IPS-NIHi11 (cell line): ENCODE results near the gene RBM8A.

ENCODE experiments used
- DNase-seq: peaks from one replicate; pipeline ENCODE4 v3.0.0; 2012; ENCODE audit warnings: mixed read lengths, low spot score

The RBM8A gene

DNA sequence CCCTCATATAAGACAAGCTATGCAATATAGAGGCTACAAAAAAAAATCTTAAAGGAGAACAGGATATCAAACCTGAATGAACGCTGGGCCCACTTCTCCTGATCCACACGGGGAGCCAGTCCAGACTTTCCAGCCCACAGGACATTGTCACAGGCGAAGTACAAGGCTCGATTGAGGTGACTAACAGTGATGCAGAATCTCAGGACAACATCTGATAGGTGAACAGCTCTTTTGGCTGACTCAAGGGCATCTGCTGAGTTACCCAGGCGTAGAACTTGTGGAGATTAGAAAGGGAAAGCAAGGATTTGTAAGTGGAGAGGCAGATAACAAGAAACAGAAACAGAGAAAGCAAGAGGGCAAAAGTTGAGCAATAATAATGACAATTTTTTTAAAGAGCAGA is 10.5 kb downstream of the RBM8A start:
- DNase-seq: no peak

DNA sequence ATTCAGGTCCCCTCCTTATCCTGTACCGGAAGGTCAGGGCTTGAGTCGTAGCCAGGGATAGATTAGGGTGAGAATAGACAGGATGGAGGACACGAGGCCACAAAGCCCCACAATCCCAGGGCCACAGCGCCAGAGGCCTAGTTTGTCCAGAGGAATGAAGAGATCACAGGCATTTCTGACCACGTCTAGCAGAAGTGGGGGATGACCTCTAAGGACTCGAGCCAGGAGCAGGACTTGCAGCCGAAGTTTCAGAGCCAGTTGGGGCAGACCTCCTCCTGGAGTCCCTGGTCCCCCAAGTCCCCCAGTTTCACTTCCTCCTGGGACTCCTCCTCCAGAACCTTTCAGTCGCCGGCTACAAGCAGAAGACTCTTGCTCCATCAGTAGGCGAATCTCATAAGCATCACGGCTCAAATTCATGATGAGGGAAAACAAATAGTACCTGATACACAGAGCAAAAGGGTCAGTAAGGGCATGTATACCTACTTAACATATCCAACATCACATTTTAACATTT is 15.1 kb downstream of the RBM8A start:
- no peak for DNase-seq

DNA sequence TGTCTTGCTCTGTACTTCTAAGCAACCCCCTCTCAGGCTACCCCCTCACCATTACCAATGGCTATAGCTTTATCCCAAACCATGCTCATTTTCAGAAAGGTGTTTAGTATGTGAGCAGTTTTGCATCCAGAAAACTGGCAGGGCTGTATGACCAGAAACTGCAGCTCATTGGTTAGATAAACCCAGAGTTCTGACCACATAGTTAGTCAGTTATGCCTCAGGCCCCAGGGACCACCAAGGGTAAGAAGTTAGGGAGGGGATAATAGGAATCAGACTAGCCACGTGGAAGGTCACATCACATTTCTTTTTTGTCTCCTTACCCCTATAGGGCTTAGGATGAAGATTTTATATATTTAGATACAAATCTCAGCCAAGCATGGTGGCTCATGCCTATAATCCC is 18.6 kb downstream of the RBM8A start:
- DNase-seq: no peak

DNA sequence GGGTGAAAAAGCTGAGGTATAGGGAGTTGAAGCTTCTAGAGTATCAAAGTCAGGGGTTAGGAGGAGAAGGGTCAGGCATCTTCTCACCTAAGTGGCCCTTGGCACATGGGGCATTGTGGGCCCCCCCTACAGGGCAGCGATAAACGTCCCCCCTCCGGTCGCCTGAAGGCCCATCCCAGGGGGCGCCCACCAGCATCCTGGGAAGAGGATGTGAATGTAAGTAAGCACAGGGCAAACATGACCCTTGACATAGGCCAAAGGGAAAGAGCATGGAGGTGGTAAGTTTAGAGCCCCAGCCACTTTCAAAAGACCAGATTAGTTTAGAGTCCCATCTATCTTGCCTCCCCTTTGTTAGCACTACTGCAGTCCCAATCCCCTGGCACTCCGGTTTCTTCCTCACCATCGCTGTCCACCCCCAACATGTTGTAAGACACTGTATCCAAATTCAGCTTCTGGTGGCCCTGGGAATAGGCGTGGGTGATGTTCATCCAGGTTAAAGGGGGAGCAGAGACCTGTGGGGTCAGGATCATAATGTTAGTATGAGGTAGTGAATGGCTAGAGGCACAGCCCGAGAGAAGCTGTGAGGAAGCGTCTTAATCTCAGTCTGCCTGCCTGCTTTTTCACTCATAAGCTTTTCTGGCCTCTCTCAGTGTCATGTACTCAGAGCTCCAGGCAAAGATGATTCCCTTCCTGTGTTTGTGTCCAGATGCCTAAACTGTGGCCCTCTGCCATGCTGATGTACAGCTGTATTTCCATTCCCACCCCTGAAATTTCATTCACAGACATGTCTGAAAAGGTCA is 20.1 kb downstream of the RBM8A start:
- DNase-seq: no peak

DNA sequence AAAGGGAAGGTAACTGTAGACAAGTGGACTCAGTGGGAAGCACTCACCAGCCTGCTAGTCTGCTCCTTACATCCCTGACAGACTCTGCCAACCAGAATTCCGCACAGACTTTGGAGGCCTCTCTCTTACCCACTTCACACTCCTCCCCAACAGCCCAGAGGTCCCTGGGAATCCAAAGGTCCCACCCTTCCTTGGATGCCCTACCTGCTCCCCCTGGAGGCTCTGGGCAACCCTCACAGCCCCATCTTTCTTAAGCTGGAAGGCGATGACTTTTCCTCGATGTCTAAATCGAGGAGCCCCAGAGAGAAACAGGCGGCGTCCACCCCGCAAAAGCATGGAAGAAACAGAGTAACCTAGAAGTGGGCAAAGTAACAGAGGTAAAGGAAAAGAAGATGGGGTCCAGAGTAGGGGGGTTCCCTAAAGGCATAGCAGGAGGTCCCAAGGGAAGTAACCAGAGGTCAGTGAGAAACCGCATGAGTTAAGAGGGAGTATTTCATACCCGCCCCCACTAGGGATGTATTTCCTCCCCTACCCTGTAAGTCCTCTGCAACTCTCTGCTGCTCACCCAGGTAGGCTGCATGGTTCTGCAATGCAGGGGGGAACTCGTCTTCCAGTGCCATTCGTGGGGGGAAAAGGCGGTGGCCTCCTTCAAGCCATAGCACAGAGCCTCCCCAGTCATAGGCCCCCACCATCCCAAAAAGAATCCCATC is 25.8 kb downstream of the RBM8A start:
- no peak for DNase-seq

DNA sequence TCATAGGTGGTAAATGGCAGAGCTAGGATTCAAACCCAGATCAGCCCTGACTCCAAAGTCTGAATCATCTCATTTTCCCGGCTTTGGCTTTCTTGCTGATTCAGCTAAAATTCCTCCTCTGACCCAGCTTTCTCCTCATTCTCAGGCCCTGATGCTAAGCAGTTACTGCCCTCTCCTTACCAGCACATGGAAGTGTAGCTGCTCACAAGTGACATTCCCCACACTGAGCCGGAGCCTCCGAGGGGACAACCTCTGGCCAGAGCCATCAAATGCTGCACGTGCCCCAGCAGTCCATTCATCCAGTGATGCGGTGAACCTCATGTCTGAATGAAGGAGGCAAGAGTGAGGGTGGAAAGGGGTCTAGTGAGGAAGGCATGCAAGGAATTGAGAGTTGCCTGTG is 28.5 kb downstream of the RBM8A start:
- DNase-seq: no peak

DNA sequence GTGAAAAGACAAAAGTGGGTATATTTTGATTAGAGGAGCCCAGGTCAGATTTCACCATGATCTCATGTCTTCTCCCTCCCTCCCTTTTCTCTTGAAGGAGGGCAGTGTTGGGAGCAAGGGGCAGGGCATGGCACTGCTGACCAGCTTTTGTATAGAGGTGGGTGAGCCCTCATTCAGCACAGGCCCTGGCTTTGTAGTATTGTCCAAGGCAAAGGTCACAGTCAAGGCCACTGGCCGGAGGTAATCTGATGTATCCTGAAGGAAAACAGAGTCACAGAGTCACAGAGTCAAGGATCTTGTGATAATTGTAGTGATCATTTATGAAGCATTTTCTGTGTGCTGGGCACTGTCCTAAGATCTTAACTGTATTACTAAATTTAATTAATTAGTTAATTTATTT is 29.3 kb downstream of the RBM8A start:
- no peak for DNase-seq

DNA sequence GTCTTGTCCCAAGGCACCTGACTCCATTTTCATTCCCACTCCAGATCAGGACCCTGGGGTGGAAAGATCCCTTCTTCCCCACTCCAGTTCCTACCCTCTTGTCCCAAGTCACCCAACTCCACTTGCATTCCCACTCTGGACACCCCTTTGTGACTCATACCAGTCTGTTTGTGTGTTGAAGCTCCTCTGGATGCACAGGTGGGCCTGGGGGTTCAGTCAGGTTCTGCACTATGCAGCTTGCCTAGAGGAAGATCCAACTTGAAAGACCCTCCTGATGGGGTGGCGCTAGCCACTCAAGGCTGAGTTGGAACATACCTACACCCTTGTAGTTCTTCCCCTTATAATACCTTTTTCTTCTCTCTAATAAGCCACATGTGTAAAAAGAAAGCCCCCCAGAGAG is 31.8 kb downstream of the RBM8A start:
- DNase-seq: no peak

DNA sequence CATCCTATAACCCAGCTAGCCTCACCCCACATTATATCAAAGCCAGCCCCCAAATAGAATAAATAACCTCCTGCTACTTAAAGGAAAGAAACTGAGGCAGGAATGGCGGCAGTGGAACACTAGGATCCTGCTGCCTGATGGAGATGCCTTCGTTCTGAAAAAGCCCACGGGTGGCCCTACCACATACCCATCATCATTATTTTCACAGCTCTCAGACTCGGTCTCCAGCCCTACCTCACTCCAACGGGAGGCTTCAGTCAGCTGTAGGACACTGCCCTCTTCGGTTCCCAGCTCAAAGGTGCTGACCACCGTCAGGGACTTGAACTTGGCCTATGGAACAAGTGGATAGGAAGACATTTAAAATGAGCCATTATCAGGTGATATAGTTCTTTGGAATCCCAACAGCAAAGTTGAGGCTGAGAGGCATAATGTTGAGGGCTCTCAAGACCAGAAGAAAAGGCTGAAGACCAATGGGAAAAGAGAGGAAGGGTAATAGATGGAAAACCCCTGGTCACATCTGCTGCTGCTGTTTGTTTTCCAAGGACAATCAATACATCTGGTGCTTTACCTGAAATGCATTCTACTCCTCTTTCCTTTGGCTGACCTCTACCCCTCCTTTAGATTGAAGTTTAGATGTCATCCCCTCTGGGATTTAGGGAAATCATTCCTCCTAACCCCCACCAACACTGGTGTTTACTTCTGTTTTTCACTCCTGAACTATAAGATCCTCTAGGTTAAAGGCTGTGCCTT is 33.8 kb downstream of the RBM8A start:
- DNase-seq: no peak

DNA sequence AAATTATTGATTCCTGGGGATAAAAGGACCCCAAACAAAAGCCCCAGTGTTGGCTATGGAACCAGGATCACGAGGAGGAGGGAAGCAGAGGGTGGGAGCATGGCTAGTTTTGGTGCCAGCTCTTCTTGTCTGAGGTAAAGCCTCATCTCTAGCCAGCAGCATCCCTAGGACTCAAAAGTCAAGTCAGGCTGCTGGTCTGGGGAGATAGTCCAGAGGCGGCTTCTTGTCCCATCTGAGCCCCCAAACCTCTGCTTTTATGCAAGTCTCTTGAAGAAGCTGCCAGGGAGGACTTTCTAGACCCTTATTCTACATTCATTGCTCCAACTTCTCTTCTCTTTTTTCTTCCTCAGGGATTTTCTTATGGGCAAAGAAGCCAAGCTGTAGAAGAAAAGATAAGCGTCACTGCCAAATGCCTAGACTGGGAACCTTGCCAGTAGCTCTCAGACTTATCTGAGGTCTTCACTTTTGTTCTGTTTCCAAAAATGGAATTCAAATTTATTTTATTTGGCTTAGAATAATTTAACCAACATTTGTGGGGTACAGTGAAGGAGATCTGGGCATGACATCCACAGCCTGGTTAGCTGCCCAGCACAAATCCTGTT is 34.7 kb downstream of the RBM8A start:
- DNase-seq: no peak

DNA sequence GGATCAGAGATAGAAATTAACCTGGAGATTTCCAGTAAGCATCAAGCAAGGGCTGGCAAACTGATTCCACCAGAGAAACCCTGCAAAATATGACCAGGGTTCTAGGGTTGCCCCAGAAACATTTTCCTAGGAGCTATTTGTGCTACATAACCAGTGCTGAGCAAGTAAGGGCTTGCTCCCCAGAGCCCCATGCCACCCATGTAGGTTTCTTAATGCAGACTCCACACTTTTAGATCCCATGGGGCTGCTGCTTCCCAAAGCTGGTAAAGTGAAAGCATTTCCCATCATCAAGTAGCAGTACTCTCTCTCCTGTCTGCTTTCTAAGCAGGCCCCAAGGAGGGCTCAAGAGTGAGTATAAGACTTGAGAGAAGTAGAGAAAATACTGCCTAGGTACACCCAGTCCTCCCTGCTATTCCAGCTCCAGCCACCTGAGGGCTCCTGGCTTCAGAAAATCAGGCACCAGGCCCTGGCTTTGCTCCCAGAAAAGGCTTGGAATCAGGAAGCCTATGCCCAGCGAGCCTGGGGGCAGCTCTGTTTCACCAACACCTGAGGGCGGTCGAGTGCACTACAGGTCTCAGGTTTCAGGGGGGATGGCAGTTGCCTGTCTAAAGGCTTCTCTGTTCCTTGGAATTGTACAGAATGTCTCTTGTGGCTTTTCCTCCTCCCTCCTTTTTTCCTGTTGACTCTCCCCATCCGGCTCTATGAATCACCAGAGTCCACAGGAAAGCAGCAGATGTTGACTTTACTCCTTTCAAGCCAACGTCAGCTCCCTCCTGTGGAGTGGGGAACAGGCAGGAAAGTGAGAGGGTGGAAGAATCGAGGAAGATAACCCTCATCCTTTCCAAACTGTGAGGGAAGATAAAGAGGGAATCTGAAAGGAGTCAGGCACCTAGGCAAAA is 35.4 kb downstream of the RBM8A start:
- peak; percentile 98 for DNase-seq

DNA sequence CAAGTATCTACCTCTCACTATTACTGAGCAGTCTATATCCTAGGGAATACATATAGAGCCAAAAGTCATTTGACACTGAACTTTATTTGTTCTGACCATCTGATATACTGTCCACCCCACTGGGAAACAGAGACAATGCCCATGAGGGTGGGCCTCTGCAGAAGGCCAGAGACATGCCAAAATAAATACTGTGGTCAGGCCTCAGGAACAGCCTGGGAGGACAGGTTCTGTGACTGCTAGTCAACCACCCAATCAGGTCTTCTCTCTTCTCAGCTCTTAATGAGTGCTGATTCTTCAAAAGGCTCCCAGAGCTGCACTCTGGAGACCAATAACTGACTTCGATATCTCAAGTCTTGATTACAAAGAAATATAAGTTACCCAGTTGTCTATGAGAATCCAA is 36.1 kb downstream of the RBM8A start:
- no peak for DNase-seq

DNA sequence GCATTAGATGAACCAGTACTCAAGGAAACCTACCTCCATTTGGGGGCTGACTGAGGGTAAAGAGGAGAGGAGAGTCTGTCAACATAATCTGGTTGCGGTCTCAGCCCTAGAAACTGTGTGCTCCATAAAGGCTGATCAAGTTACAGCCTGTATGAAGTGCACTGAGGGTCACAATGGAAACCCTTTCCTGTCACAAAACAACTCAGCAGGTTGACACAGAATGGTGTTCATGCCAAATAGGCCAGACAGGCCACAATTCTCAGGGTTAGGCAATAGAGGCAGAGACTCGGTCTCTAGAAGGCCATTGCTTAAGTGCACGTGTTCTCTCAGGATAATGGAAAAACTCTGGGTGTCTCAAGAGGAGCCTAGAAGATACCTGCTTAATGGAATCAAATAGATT is 37.6 kb downstream of the RBM8A start:
- DNase-seq: no peak

DNA sequence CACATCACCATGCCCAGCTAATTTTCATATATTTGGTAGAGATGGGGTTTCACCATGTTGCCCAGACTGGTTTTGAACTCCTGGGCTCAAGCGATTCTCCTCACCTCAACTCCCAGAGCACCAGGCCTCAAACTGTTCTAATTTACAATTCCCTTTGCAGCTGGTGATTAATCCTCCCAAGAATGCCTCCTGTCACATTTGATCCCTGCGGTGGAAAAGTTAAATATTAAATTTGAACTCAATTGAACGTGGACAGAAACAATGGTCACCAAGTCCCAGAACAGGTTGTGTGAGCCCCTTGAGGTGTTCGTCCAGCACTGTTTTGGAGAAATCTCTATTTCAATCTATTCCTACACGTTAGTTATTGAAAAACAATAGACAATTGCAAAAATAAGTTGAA is 39.7 kb downstream of the RBM8A start:
- no peak for DNase-seq

DNA sequence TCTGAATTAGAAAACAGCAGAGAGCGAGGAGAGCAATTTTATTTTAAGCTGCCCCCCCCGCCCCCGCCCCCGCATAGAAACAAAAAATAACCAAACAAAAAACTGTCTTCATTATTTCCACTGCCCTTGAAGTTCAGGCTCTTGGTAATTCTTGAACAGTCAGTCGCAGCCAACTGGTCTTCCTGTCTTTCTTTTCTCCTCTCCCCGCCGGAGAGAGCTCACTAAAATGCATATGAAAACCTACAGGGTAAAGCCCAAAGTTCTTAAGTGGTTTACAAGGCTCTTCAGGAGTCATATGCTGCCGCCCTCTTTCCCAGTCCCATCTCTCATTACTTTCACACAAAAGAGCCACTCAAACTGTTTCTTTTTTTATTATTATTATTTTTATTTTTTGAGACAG is 40.5 kb downstream of the RBM8A start:
- DNase-seq: no peak

DNA sequence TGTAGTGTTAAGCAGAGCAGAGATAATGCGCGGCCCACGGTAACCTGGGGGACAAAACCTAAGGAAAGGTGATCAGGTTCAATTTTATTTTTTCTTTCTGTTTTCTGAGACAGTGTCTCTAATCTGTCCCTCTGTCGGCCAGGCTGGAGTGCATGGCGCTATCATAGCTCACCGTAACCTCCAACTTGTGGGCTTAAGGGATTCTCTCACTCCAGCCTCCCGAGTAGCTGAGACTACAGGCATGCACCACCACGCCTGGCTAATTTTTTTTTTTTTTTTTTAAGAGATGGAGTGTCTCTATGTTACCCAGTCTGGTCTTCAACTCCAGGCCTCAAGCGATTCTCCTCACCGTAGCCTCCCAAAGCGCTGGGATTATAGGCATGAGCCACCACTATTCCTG is 40.9 kb downstream of the RBM8A start:
- no peak for DNase-seq

DNA sequence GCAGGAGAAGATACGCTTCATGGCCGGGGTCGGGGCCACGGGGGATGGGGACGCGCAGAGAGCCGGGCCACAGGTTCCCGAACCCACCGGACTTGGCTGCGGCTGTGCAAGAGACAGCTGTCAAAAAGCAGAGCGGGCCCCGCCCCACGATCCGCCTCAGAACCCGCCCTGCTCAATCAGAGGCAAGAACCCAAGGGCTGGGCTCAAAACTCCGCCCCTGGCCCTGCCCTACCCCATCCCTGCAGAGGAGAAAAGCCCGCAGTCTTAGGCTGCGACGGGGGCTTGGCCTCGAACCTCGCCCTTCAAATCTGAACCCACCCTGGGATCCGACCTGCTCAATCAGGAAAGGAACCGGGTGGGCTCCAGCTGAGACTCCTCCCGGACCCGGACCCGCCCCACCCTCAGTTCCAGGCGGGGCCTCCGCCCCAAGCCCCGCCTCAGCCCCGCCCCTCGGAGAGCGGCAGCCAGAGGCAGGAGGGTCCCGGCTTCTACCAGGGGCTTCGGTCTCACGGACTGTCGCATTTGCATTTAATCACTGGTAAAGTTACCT is 41.5 kb downstream of the RBM8A start, which contains the start of gene ANKRD35:
ANKRD35 (minus strand) TSS at position 129 of the 550 bp plus-strand sequence; CDS start at position 21, 108 bp downstream.
- peak; percentile 96 for DNase-seq

DNA sequence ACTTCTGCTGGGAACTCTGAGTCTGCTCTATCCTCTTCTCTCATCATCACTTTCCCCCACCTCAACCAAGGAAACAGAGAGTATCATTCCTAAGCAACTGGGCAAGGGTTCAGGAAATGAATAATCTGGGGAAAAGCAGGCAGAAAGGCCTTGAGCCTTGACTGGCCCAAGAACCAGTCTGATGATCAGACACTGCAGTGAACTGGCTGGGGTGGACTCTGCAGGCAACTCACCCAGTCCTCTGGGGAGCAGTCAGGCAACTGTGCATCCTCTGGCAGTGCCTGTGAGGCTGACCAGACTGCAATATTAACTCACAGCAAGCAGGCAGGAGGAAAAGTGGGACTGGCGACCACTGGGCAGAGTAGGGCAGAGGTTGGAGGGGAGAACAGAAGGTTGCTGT is 42.6 kb downstream of the RBM8A start:
- no peak for DNase-seq

DNA sequence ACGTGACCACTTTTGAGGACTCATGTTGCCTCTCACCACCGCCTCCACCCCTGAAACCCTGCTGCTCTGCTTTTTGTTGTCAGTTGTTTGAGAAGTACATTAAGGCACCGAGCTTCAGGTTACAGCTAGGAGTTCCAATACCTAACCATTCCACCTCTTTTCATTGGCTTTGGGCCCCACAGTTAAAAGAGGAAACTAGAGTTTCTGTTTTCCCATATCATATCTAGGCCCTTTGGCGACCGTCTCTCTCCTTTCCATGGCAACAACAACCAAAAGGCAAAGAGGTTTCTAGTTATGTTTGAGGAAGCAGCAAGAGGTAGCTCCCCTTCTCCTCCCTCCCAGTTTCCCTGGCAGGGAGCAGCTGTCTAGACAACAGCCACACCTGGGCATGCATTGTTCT is 47.5 kb downstream of the RBM8A start:
- DNase-seq: no peak

DNA sequence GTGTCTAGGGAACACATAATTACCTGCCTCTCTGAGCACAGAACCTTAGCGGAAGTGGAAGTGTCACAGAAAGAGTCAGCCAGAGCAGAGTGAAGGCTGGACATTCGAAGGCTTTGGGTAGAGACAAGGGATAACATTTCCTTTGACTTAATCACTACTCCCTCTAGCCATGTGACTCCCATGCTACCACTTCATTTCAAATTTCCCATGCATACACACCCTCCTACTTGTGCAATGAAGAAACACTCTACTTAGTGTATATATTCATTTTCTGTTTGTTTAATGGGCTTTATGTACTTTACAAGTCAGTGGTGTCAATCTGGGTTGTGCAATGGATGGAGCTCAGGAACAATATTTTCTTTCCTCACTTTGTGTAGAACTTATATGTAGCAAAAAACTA is 48.6 kb downstream of the RBM8A start:
- no peak for DNase-seq

DNA sequence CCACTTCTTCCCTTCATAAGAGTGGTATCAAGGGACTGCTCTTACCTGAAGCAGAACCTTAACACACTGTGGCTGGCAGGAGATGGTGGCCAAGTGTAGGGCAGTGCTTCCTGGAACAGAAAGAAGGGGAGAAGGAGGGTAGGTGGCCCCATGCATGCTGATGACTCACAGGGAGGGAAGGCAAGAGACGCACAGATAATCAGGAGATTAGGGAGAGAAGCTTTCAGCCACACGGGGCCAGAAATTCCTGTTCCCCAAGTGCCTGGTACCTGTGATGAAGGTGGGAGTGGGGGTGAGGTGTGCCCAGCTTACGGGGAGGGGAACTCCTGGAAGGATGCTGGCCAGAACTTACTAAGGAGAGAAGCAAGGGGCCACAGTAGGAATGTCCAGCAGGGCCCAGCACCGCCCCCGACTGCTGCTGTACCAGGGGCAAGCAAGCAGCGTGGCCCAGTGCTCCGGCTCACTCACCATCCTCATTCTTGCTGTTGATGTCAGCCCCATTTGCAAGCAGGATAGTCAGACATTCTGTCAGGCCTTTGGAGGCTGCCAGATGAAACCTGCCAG is 49.3 kb downstream of the RBM8A start:
- DNase-seq: no peak
